H9 (cell line): ENCODE data around the gene ACAP1. TPM values are rescaled to one million over a fixed set of nuclear protein-coding genes. Genes with fewer than 3 reads are reported as not detected.

Experiments
- DNase-seq: peaks from one replicate; pipeline ENCODE4 v3.0.0-alpha.2; 2017
- H2AFZ ChIP-seq: one replicate; pipeline ENCODE4 v1.6.1; 2013; ENCODE audit warnings: mild to moderate bottlenecking, low read length, control low read depth, moderate library complexity
- H2AK5ac ChIP-seq: 2 replicates; pipeline ENCODE4 v1.6.1; 2013; ENCODE audit warnings: low read length, control low read depth, mixed read lengths; ENCODE audit not compliant: insufficient read length
- H2BK120ac ChIP-seq: one replicate; pipeline ENCODE4 v1.6.1; 2013; ENCODE audit warnings: low read depth, mild to moderate bottlenecking, low read length, control low read depth, inconsistent platforms; ENCODE audit not compliant: poor library complexity, severe bottlenecking
- H2BK12ac ChIP-seq: 2 replicates; pipeline ENCODE4 v1.6.1; 2013; ENCODE audit warnings: low read length, control low read depth, mixed read lengths, low read depth; ENCODE audit not compliant: insufficient read length
- H2BK15ac ChIP-seq: 2 replicates; pipeline ENCODE4 v1.6.1; 2013; ENCODE audit warnings: low read depth, low read length, control low read depth
- H2BK20ac ChIP-seq: one replicate; pipeline ENCODE4 v1.6.1; 2013; ENCODE audit warnings: low read depth, mild to moderate bottlenecking, low read length, control low read depth, inconsistent platforms; ENCODE audit not compliant: poor library complexity, severe bottlenecking
- H2BK5ac ChIP-seq: 2 replicates; pipeline ENCODE4 v1.6.1; 2013; ENCODE audit warnings: low read length, control low read depth, mixed read lengths; ENCODE audit not compliant: insufficient read length
- H3K14ac ChIP-seq: 2 replicates; pipeline ENCODE4 v1.6.1; 2013; ENCODE audit warnings: low read length, control low read depth; ENCODE audit not compliant: insufficient read depth
- H3K18ac ChIP-seq: 2 replicates; pipeline ENCODE4 v1.6.1; 2013; ENCODE audit warnings: low read depth, mild to moderate bottlenecking, mixed read lengths, low read length, control low read depth; ENCODE audit not compliant: insufficient read length
- H3K23ac ChIP-seq: 2 replicates; pipeline ENCODE4 v1.6.1; 2013; ENCODE audit warnings: low read length, control low read depth, mixed read lengths, low read depth; ENCODE audit not compliant: insufficient read length
- H3K23me2 ChIP-seq: 2 replicates; pipeline ENCODE4 v1.6.1; 2013; ENCODE audit warnings: low read depth, mild to moderate bottlenecking, mixed read lengths, low read length, control low read depth; ENCODE audit not compliant: insufficient read length, poor library complexity, severe bottlenecking
- H3K27ac ChIP-seq: 2 replicates; pipeline ENCODE4 v1.5.1; 2013; ENCODE audit warnings: low read length, control low read depth, mixed read lengths, low read depth; ENCODE audit not compliant: insufficient read length
- H3K27me3 ChIP-seq: 2 replicates; pipeline ENCODE4 v1.6.1; 2013; ENCODE audit warnings: low read length, control low read depth, inconsistent platforms; ENCODE audit not compliant: insufficient read depth
- H3K4ac ChIP-seq: 2 replicates; pipeline ENCODE4 v1.6.1; 2013; ENCODE audit warnings: low read depth, mild to moderate bottlenecking, control low read depth, inconsistent platforms, low read length, moderate library complexity
- H3K4me1 ChIP-seq: 2 replicates; pipeline ENCODE4 v1.6.1; 2013; ENCODE audit warnings: low read length, control low read depth, inconsistent platforms; ENCODE audit not compliant: insufficient read depth
- H3K4me2 ChIP-seq: 2 replicates; pipeline ENCODE4 v1.6.1; 2013; ENCODE audit warnings: low read length, control low read depth, mixed read lengths; ENCODE audit not compliant: insufficient read length, insufficient read depth
- H3K56ac ChIP-seq: 2 replicates; pipeline ENCODE4 v1.6.1; 2013; ENCODE audit warnings: low read depth, mild to moderate bottlenecking, mixed read lengths, low read length, control low read depth; ENCODE audit not compliant: insufficient read length
- H3K79me1 ChIP-seq: 2 replicates; pipeline ENCODE4 v1.6.1; 2013; ENCODE audit warnings: low read depth, mild to moderate bottlenecking, moderate library complexity, low read length, control low read depth, inconsistent platforms; ENCODE audit not compliant: insufficient read depth, poor library complexity, severe bottlenecking
- H3K79me2 ChIP-seq: 2 replicates; pipeline ENCODE4 v1.6.1; 2013; ENCODE audit warnings: low read length, control low read depth, inconsistent platforms; ENCODE audit not compliant: insufficient read depth
- H3K9ac ChIP-seq: 2 replicates; pipeline ENCODE4 v1.6.1; 2013; ENCODE audit warnings: low read length, control low read depth, mixed read lengths; ENCODE audit not compliant: insufficient read length; ENCODE audit errors: extremely low read depth
- H3K9me3 ChIP-seq: one replicate; pipeline ENCODE4 v1.6.1; 2013; ENCODE audit warnings: low read depth, low read length, inconsistent platforms; ENCODE audit not compliant: control insufficient read depth
- H3T11ph ChIP-seq: one replicate; pipeline ENCODE4 v1.6.1; 2013; ENCODE audit warnings: mild to moderate bottlenecking, low read length, control low read depth, inconsistent platforms
- H4K20me1 ChIP-seq: one replicate; pipeline ENCODE4 v1.6.1; 2013; ENCODE audit not compliant: control insufficient read depth, insufficient read length, insufficient read depth
- H4K5ac ChIP-seq: 2 replicates; pipeline ENCODE4 v1.6.1; 2013; ENCODE audit warnings: low read depth, mild to moderate bottlenecking, mixed read lengths, low read length, control low read depth; ENCODE audit not compliant: insufficient read length
- H4K8ac ChIP-seq: replicated peaks from 2 replicates; pipeline ENCODE4 v1.6.1; 2013; ENCODE audit warnings: low read length, control low read depth, mixed read lengths, low read depth; ENCODE audit not compliant: insufficient read length
- H4K91ac ChIP-seq: 2 replicates; pipeline ENCODE4 v1.6.1; 2013; ENCODE audit warnings: low read depth, mild to moderate bottlenecking, moderate library complexity, mixed read lengths, low read length, control low read depth; ENCODE audit not compliant: insufficient read length
- H3K27ac Mint-ChIP-seq, 3 experiments: 2 replicates in 2 of 3; 3 replicates in 1 of 3; pipeline ENCODE4 v1.8.0; 2020 to 2021; ENCODE audit warnings: mixed read lengths in 3 of 3, mild to moderate bottlenecking in 1 of 3, moderate library complexity in 1 of 3
- H3K27me3 Mint-ChIP-seq: 2 replicates; pipeline ENCODE4 v1.8.0; 2021; ENCODE audit warnings: low read depth, mild to moderate bottlenecking, moderate library complexity, mixed read lengths
- H3K36me3 Mint-ChIP-seq, 3 experiments: 2 replicates in 2 of 3; 3 replicates in 1 of 3; pipeline ENCODE4 v1.8.0; 2020 to 2021; ENCODE audit warnings: low read depth in 3 of 3, mixed read lengths in 3 of 3; ENCODE audit not compliant: insufficient read depth in 1 of 3
- H3K4me1 Mint-ChIP-seq, 2 experiments: 2 replicates each; pipeline ENCODE4 v1.8.0; 2020; ENCODE audit warnings: mixed read lengths in 2 of 2
- H3K4me3 Mint-ChIP-seq, 2 experiments: 2 replicates in 1 of 2; 3 replicates in 1 of 2; pipeline ENCODE4 v1.8.0; 2020 to 2021; ENCODE audit warnings: mild to moderate bottlenecking in 2 of 2, mixed read lengths in 2 of 2, moderate library complexity in 1 of 2
- H3K9me3 Mint-ChIP-seq, 2 experiments: 2 replicates in 1 of 2; 3 replicates in 1 of 2; pipeline ENCODE4 v1.8.0; 2020; ENCODE audit warnings: mild to moderate bottlenecking in 2 of 2, mixed read lengths in 2 of 2, moderate library complexity in 1 of 2
- WGBS: extraction: QIAGEN DNeasy Blood & Tissue Kit; methylation state at CpG from one replicate; pipeline ENCODE4 v1.1.7; 2013; ENCODE audit warnings: missing lambda C conversion rate, low lambda C conversion rate, mixed read lengths; ENCODE audit not compliant: insufficient read length; ENCODE audit errors: extremely low coverage; 5-methylcytosine and 5-hydroxymethylcytosine counted together
- total RNA-seq: library from RNA; stranded (reverse); gene quantifications from 2 replicates; pipeline ENCODE4 v1.2.1, GENCODE V29; 2021
- TF ChIP-seq, protein P1 (sequence below): fragments of 200-600 bp; sonication (generic); conservative IDR thresholded peaks from 3 replicates; pipeline ENCODE4 v1.8.0; 2021; ENCODE audit warnings: antibody characterized with exemption, mild to moderate bottlenecking

The ACAP1 gene
- total RNA-seq, 1 experiment from 2014 or later: 18.2 TPM

- no peak overlapping the region for H2AK5ac ChIP-seq
- H3K23me2 ChIP-seq: peaks cover 4% of the 10 kb centered on the region
- WGBS: no CpG with 5 or more reads among the region's 2 CpGs
- H2BK12ac ChIP-seq: no peak overlapping the region
- no peak overlapping the region for H4K5ac ChIP-seq
- H3K4me1 ChIP-seq: peaks cover 4% of the 10 kb centered on the region; the same call in 1 of the 2 replicates
- H3K27me3 Mint-ChIP-seq: peaks cover 53% of the 10 kb centered on the region
- H2BK120ac ChIP-seq: no peak overlapping the region
- no peak overlapping the region for H3K4ac ChIP-seq
- H2BK5ac ChIP-seq: no peak overlapping the region
- TF ChIP-seq, protein P1, sequence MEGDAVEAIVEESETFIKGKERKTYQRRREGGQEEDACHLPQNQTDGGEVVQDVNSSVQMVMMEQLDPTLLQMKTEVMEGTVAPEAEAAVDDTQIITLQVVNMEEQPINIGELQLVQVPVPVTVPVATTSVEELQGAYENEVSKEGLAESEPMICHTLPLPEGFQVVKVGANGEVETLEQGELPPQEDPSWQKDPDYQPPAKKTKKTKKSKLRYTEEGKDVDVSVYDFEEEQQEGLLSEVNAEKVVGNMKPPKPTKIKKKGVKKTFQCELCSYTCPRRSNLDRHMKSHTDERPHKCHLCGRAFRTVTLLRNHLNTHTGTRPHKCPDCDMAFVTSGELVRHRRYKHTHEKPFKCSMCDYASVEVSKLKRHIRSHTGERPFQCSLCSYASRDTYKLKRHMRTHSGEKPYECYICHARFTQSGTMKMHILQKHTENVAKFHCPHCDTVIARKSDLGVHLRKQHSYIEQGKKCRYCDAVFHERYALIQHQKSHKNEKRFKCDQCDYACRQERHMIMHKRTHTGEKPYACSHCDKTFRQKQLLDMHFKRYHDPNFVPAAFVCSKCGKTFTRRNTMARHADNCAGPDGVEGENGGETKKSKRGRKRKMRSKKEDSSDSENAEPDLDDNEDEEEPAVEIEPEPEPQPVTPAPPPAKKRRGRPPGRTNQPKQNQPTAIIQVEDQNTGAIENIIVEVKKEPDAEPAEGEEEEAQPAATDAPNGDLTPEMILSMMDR: no peak
- no peak overlapping the region for H3K27ac Mint-ChIP-seq
- peaks cover 2% of the 10 kb centered on the region for H3K27me3 ChIP-seq
- H2BK15ac ChIP-seq: no peak overlapping the region
- H3K27ac ChIP-seq: no peak overlapping the region
- H3K4me1 Mint-ChIP-seq: peaks cover 14 to 31% of the 10 kb centered on the region in 2 experiments
- H3T11ph ChIP-seq: no peak overlapping the region
- H3K79me1 ChIP-seq: no peaks in the 10 kb centered on the region
- no peaks in the 10 kb centered on the region for H4K20me1 ChIP-seq
- no peak overlapping the region for H3K18ac ChIP-seq
- no peaks in the 10 kb centered on the region for H3K79me2 ChIP-seq
- no peak for DNase-seq
- H2AFZ ChIP-seq: no peak overlapping the region
- H3K9ac ChIP-seq: no peak overlapping the region
- H3K4me3 Mint-ChIP-seq: no peak overlapping the region
- H3K14ac ChIP-seq: no peak overlapping the region
- no peak overlapping the region for H4K8ac ChIP-seq
- H4K91ac ChIP-seq: no peak overlapping the region
- no peak overlapping the region for H3K23ac ChIP-seq
- H2BK20ac ChIP-seq: no peak overlapping the region
- H3K9me3 ChIP-seq: no peaks in the 10 kb centered on the region
- no peak overlapping the region for H3K4me2 ChIP-seq
- no peak overlapping the region for H3K56ac ChIP-seq
- peaks cover 0 to 9% (median 3%) of the 10 kb centered on the region in 3 experiments; a peak in 4 of 7 replicates for H3K36me3 Mint-ChIP-seq
- H3K9me3 Mint-ChIP-seq: peaks cover 3% of the 10 kb centered on the region in 2 experiments; a peak in 3 of 5 replicates
Observed at GRCh38 chr17:7292194-7292593, 44.1 kb upstream of the ACAP1 start.
